Frontal cortex (tissue), 4 donors: Measurements from ENCODE around the gene TENM3. TPM values are rescaled to one million over a fixed set of nuclear protein-coding genes. Genes with fewer than 3 reads are reported as not detected.

ENCODE experiments used
- DNase-seq, 2 donors: peaks; one replicate each; pipeline ENCODE4 v3.0.0; 2012; ENCODE audit warnings: low spot score in 2 of 2
- FAIRE-seq: peaks from 2 replicates; lab custom pipeline; 2012; peaks lifted over from hg19 to GRCh38; lab: Jason Lieb, UNC
- total RNA-seq: library from RNA; depleted of rRNA; stranded (reverse); fragments of >200 nt; gene quantifications from one replicate; pipeline ENCODE4 v1.2.3, GENCODE V29; 2014
- donor health status: control.
- donor health status: control.
- donor health status: control.

Gene TENM3
- total RNA-seq, 1 donor from 2014 or later = 78.3 TPM

- no peak for DNase-seq
- FAIRE-seq = no peak
These were observed 441.6 kb downstream of the TENM3 start for GRCh38 chr4:182684796-182685195.

- DNase-seq (no peak), FAIRE-seq (no peak)
These were observed 444.9 kb downstream of the TENM3 start for GRCh38 chr4:182688081-182688480.

GRCh38 chr4:182694551-182694950, 451.3 kb downstream of the TENM3 start:
- FAIRE-seq (no peak), DNase-seq (no peak)

- FAIRE-seq (no peak), DNase-seq (no peak)
These were observed 451.8 kb downstream of the TENM3 start for GRCh38 chr4:182695009-182695408.

- FAIRE-seq (no peak), DNase-seq (no peak)
These were observed 452.6 kb downstream of the TENM3 start for GRCh38 chr4:182695842-182696241.

GRCh38 chr4:182697094-182697493, 453.9 kb downstream of the TENM3 start:
- no peak for FAIRE-seq
- no peak for DNase-seq

GRCh38 chr4:182698212-182698611, 455.0 kb downstream of the TENM3 start:
- DNase-seq (no peak), FAIRE-seq (no peak)

- FAIRE-seq = no peak
- no peak for DNase-seq
These were observed 456.0 kb downstream of the TENM3 start for GRCh38 chr4:182699201-182699600.

GRCh38 chr4:182699795-182700194, 456.6 kb downstream of the TENM3 start:
- FAIRE-seq = no peak
- no peak for DNase-seq

GRCh38 chr4:182700362-182701160, 457.4 kb downstream of the TENM3 start:
- FAIRE-seq (no peak), DNase-seq (no peak)

- no peak for DNase-seq
- FAIRE-seq = no peak
These were observed 460.9 kb downstream of the TENM3 start for GRCh38 chr4:182704077-182704476.

GRCh38 chr4:182704948-182705347, 461.7 kb downstream of the TENM3 start:
- FAIRE-seq = no peak

GRCh38 chr4:182705389-182705788, 462.2 kb downstream of the TENM3 start:
- no peak for FAIRE-seq

More at GRCh38 chr4:182704948-182705347, 461.7 kb downstream of the TENM3 start:
- DNase-seq = no peak

GRCh38 chr4:182711211-182711610, 468.0 kb downstream of the TENM3 start:
- DNase-seq (no peak), FAIRE-seq (no peak)

More at GRCh38 chr4:182705389-182705788, 462.2 kb downstream of the TENM3 start:
- DNase-seq = no peak

GRCh38 chr4:182715548-182715947, 472.3 kb downstream of the TENM3 start:
- DNase-seq (no peak), FAIRE-seq (no peak)

GRCh38 chr4:182716192-182716591, 473.0 kb downstream of the TENM3 start:
- no peak for FAIRE-seq
- no peak for DNase-seq

GRCh38 chr4:182717788-182718583, 474.8 kb downstream of the TENM3 start:
- FAIRE-seq (no peak), DNase-seq (no peak)

GRCh38 chr4:182724414-182724813, 481.2 kb downstream of the TENM3 start:
- DNase-seq = no peak
- no peak for FAIRE-seq

GRCh38 chr4:182729516-182729915, 486.3 kb downstream of the TENM3 start:
- DNase-seq (no peak), FAIRE-seq (no peak)

GRCh38 chr4:182730791-182731190, 487.6 kb downstream of the TENM3 start:
- FAIRE-seq = no peak
- no peak for DNase-seq

GRCh38 chr4:182736207-182736606, 493.0 kb downstream of the TENM3 start:
- FAIRE-seq = no peak
- DNase-seq = no peak
